ENCODE data around the gene EPG5. TPM values are rescaled to one million over a fixed set of nuclear protein-coding genes. Genes with fewer than 3 reads are reported as not detected.

EPG5 gene
- total RNA-seq, 1 experiment from 2014 or later, result 22.7 TPM

DNA sequence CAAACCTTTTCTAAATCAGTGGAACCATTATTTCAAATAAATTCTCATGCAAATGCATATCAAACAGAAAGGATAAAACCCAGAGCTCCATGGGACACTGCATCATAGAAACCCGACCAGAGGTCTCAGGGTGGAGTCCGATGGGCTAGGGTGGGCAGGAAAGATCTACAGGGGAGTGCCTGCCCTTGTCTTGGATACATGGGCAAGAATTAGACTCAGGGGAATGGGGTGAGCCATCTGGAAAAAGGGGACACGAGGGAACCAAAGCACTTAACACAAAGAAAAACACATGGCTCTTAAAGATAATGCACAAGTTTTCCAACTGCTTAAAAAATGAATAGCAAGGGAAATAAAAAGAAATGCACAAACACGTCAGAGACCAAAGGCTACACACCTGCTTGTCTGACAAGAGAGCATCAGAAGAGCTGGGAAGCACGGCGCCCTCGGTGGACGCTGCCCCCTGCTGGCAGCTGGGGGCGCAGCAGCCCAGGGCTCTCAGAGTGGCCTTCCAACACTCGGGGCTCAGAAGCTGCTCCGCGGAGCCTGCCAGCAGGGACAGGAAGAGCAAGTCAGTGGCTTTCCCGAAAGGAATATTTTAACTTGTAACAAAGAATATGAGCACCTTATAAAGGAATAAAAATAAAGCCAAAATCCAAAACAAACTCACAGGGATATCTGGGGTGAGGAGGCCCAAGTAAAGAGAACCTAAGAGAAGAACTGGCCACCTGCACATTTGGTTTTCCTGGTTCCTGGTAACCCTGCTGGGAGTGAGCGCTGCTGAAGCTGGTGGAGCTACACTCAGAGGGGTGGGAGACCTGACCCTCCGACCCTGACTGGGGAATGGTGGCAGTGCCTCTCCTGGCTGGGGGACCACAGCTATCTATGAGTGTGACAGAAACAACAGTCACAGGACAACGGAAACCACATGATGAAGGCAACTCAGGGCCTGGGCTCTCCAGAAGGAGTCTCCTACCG lies 87.2 kb downstream of the EPG5 start:
- H3K4me1 Mint-ChIP-seq, result peaks cover 14% of the 10 kb centered on the region
- H3K9me3 Mint-ChIP-seq, result peaks cover 7% of the 10 kb centered on the region
- H3K36me3 Mint-ChIP-seq, result peaks cover 25% of the 10 kb centered on the region
- TF ChIP-seq ZNF121 (CRISPR knock-in tag; IDR thresholded peaks at IDR 0.05) (no peak), ELF4 (CRISPR knock-in tag; IDR thresholded peaks at IDR 0.05; ENCODE audit: low read depth) (no peak)
- TF ChIP-seq, protein P1, sequence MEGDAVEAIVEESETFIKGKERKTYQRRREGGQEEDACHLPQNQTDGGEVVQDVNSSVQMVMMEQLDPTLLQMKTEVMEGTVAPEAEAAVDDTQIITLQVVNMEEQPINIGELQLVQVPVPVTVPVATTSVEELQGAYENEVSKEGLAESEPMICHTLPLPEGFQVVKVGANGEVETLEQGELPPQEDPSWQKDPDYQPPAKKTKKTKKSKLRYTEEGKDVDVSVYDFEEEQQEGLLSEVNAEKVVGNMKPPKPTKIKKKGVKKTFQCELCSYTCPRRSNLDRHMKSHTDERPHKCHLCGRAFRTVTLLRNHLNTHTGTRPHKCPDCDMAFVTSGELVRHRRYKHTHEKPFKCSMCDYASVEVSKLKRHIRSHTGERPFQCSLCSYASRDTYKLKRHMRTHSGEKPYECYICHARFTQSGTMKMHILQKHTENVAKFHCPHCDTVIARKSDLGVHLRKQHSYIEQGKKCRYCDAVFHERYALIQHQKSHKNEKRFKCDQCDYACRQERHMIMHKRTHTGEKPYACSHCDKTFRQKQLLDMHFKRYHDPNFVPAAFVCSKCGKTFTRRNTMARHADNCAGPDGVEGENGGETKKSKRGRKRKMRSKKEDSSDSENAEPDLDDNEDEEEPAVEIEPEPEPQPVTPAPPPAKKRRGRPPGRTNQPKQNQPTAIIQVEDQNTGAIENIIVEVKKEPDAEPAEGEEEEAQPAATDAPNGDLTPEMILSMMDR (IDR thresholded peaks at IDR 0.05), result peak; percentile 93
- peak overlapping the region; percentile 58 for H3K27ac Mint-ChIP-seq
- ATAC-seq, result peak; percentile 99
- no peaks in the 10 kb centered on the region for H3K27me3 Mint-ChIP-seq (ENCODE audit: low read depth)
- CTCF ChIA-PET, result interaction anchor here (0.6 to 3.8 kb wide), 55 partner anchors 8 to 314 kb away, joined by 3 to 72 read pairs (median 4); partner anchors contain the start of genes PSTPIP2 and SLC14A1
- H3K4me3 Mint-ChIP-seq, result no peak overlapping the region
- POLR2A ChIA-PET, result interaction anchor here (0.5 kb wide), 1 partner anchor 979 kb away, joined by 3 read pairs; no protein-coding TSS in a partner anchor
- DNase-seq (ENCODE audit: low spot score), result peak; percentile 83

DNA sequence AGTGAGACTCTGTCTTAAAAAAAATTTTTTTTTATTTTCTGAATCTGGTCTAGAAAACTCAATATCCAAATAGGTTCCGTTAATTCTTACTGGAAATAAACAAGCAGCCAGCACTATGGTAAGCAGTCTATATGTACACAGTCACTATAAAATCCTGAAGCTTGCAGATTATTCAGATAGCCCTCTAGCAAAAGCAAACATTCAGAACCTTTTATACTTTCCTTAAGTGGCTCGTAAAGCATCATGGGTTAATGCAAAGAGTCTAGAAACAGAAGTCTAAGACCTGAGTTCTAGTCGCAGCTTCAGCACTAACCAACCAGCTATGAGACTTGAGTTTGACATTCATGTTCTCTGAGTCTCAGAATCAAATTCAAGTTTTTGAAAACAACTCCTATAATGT lies 89.7 kb downstream of the EPG5 start:
- Mint-ChIP-seq H3K27me3 (ENCODE audit: low read depth) (no peaks in the 10 kb centered on the region), H3K4me1 (peaks cover 14% of the 10 kb centered on the region), H3K27ac (no peak overlapping the region), H3K4me3 (no peak overlapping the region), H3K36me3 (peaks cover 25% of the 10 kb centered on the region), H3K9me3 (peaks cover 7% of the 10 kb centered on the region)
- POLR2A ChIA-PET, result no interaction called here
- DNase-seq (ENCODE audit: low spot score) (no peak), ATAC-seq (no peak)
- CTCF ChIA-PET, result interaction anchor here (1.0 to 1.6 kb wide), 3 partner anchors 23 to 38 kb away, joined by 3 to 5 read pairs (median 3); no protein-coding TSS in a partner anchor
- TF ChIP-seq, protein P2, sequence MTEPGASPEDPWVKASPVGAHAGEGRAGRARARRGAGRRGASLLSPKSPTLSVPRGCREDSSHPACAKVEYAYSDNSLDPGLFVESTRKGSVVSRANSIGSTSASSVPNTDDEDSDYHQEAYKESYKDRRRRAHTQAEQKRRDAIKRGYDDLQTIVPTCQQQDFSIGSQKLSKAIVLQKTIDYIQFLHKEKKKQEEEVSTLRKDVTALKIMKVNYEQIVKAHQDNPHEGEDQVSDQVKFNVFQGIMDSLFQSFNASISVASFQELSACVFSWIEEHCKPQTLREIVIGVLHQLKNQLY (CRISPR knock-in tag; IDR thresholded peaks at IDR 0.05), result no peak
- TF ChIP-seq CREM (CRISPR knock-in tag; IDR thresholded peaks at IDR 0.05) (no peak), TEAD4 (CRISPR knock-in tag; IDR thresholded peaks at IDR 0.05) (no peak), GTF2I (CRISPR knock-in tag; conservative IDR thresholded peaks at IDR 0.05) (no peak), ZNF416 (CRISPR knock-in tag; IDR thresholded peaks at IDR 0.05) (no peak), RORB (CRISPR knock-in tag; IDR thresholded peaks at IDR 0.05) (no peak), ZNF121 (CRISPR knock-in tag; IDR thresholded peaks at IDR 0.05) (no peak), TP53 (CRISPR knock-in tag; IDR thresholded peaks at IDR 0.05) (no peak), NR2C2 (CRISPR knock-in tag; IDR thresholded peaks at IDR 0.05) (no peak), ESRRA (CRISPR knock-in tag; IDR thresholded peaks at IDR 0.05; ENCODE audit: borderline replicate concordance) (no peak), ZNF423 (CRISPR knock-in tag; IDR thresholded peaks at IDR 0.05) (no peak), NFATC4 (CRISPR knock-in tag; IDR thresholded peaks at IDR 0.05) (no peak), NFE2L1 (CRISPR knock-in tag; IDR thresholded peaks at IDR 0.05) (no peak), TCF7 (CRISPR knock-in tag; IDR thresholded peaks at IDR 0.05; ENCODE audit: low read depth) (no peak)
- TF ChIP-seq, protein P3, sequence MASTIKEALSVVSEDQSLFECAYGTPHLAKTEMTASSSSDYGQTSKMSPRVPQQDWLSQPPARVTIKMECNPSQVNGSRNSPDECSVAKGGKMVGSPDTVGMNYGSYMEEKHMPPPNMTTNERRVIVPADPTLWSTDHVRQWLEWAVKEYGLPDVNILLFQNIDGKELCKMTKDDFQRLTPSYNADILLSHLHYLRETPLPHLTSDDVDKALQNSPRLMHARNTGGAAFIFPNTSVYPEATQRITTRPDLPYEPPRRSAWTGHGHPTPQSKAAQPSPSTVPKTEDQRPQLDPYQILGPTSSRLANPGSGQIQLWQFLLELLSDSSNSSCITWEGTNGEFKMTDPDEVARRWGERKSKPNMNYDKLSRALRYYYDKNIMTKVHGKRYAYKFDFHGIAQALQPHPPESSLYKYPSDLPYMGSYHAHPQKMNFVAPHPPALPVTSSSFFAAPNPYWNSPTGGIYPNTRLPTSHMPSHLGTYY (CRISPR knock-in tag; IDR thresholded peaks at IDR 0.05), result no peak
- TF ChIP-seq, protein P4, sequence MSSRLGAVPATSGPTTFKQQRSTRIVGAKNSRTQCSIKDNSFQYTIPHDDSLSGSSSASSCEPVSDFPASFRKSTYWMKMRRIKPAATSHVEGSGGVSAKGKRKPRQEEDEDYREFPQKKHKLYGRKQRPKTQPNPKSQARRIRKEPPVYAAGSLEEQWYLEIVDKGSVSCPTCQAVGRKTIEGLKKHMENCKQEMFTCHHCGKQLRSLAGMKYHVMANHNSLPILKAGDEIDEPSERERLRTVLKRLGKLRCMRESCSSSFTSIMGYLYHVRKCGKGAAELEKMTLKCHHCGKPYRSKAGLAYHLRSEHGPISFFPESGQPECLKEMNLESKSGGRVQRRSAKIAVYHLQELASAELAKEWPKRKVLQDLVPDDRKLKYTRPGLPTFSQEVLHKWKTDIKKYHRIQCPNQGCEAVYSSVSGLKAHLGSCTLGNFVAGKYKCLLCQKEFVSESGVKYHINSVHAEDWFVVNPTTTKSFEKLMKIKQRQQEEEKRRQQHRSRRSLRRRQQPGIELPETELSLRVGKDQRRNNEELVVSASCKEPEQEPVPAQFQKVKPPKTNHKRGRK (CRISPR knock-in tag; IDR thresholded peaks at IDR 0.05; ENCODE audit: borderline replicate concordance), result no peak
- TF ChIP-seq, protein P5, sequence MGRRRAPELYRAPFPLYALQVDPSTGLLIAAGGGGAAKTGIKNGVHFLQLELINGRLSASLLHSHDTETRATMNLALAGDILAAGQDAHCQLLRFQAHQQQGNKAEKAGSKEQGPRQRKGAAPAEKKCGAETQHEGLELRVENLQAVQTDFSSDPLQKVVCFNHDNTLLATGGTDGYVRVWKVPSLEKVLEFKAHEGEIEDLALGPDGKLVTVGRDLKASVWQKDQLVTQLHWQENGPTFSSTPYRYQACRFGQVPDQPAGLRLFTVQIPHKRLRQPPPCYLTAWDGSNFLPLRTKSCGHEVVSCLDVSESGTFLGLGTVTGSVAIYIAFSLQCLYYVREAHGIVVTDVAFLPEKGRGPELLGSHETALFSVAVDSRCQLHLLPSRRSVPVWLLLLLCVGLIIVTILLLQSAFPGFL (CRISPR knock-in tag; IDR thresholded peaks at IDR 0.05; ENCODE audit: borderline replicate concordance), result no peak
- TF ChIP-seq, protein P6, sequence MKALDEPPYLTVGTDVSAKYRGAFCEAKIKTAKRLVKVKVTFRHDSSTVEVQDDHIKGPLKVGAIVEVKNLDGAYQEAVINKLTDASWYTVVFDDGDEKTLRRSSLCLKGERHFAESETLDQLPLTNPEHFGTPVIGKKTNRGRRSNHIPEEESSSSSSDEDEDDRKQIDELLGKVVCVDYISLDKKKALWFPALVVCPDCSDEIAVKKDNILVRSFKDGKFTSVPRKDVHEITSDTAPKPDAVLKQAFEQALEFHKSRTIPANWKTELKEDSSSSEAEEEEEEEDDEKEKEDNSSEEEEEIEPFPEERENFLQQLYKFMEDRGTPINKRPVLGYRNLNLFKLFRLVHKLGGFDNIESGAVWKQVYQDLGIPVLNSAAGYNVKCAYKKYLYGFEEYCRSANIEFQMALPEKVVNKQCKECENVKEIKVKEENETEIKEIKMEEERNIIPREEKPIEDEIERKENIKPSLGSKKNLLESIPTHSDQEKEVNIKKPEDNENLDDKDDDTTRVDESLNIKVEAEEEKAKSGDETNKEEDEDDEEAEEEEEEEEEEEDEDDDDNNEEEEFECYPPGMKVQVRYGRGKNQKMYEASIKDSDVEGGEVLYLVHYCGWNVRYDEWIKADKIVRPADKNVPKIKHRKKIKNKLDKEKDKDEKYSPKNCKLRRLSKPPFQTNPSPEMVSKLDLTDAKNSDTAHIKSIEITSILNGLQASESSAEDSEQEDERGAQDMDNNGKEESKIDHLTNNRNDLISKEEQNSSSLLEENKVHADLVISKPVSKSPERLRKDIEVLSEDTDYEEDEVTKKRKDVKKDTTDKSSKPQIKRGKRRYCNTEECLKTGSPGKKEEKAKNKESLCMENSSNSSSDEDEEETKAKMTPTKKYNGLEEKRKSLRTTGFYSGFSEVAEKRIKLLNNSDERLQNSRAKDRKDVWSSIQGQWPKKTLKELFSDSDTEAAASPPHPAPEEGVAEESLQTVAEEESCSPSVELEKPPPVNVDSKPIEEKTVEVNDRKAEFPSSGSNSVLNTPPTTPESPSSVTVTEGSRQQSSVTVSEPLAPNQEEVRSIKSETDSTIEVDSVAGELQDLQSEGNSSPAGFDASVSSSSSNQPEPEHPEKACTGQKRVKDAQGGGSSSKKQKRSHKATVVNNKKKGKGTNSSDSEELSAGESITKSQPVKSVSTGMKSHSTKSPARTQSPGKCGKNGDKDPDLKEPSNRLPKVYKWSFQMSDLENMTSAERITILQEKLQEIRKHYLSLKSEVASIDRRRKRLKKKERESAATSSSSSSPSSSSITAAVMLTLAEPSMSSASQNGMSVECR (CRISPR knock-in tag; IDR thresholded peaks at IDR 0.05; ENCODE audit: borderline replicate concordance), result no peak
- TF ChIP-seq, protein P1 (IDR thresholded peaks at IDR 0.05), result no peak

All from WTC11 (cell line).